ENCODE results near the gene ULBP3.

Gene ULBP3

DNA sequence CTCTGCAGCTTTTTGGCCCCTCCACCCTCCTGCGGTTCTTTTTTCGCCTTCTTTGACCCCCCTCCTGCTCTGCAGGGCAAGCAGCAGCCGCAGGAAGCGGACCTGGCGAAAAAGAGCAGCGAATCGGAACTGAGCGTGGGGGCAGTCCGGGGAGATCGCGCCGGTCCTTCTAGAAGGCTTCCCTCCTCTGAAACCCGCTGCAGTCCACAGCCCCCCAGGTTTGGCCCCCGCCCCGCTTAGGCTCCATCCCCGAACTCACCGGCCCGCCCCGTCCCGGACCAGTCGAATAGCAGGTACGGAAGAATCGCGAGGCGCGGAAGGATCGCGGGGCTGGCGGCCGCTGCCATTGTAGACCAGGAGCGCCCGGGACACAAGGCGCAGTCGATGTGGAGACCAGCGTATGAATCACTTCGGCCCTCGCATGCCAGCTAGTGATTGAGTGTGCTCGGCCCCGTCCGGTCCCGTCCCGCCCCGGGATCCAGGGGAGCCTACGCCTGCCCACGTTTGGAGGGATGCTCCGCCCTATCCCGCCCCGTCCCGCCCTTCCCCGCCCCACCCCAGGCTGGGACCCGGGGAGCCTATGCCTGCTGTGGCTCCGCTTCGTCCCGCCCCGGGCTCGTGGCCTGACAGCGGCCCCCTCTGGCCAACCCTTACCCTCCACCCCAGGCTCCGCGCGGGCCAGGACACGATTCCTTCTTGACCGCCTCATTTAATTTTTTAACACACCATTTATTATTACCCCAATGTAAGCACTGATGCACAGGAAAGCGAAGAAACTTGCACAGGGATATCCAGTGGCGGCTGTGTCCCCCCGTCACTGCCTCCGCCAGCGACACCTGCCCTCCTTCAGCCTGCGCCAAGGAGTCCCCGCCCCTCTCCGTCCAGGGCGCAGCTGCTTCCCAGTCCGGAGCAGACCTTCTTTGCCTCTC, at the start of gene ULBP3:
TSS of gene ULBP3 (minus strand) at position 402 of the 929 bp plus-strand sequence. CDS start at position 347, 55 bp downstream.
- peak; percentile 52 for DNase-seq

DNA sequence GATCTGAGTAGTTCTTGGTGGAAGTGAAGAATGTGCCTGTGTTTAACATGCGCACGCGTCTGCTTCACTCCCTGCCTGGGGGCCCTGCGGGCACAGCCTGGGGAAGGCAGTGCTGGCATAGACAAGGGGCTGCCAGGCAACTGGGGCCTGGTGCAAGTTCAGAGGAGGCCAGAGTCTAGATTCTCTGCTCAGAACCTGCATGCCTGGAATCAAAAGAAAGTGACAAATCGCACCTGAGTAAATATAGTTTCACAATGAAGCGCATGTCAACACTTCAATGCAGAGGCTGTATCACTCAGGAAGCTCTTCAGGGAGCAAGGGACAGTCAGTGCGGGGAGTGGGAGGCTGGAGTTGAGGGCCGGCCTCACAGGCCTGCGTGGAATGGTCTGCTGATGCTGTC, 49.7 kb upstream of the ULBP3 start:
- no peak for DNase-seq

DNA sequence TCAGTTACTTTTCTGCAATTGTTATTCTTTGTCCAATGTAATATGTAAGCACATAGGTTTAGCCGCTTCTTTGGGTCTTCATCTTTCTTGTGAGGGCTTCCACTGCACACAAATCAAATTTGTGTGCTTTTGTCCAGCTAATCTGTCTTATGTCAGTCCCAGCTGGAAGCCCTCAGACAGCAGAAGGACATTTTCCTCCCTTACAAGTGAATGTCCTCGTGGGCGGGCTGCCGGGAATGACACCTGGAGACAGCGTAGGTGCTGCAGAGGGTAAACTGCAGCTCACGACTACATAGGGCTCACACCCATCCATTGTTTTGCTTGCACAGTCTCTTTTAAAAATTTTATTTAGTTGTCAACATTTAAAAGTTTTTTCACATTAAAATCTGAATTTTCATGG, 49.3 kb upstream of the ULBP3 start:
- DNase-seq = no peak

- no peak for DNase-seq
These were observed 47.4 kb upstream of the ULBP3 start for GRCh38 chr6:150116200-150116800.

GRCh38 chr6:150115769-150116168, 46.8 kb upstream of the ULBP3 start:
- DNase-seq = no peak

- DNase-seq = no peak
These were observed 43.3 kb upstream of the ULBP3 start for GRCh38 chr6:150112233-150112632.

DNA sequence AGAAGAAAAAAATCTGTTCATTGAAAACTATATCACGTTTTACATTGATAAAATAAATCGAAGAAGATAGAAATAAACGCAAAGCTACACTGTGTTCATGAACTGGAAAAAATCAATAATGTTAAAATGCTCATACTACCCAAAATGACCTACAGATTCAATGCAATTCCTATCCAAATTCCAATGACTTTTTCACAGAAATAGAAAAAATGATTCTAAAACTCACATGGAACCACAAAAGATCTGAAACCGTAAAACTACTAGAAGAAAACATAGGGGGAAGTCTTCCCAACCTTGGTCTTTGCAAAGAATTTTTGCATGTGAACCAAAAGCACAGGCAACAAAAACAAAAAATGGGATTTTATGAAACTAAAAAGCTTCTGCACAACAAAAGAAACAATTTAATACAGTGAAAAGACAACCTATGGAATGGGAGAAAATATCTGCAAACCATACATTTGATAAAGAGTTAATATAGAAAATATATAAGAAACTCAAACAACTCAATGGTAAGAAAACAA, 33.9 kb upstream of the ULBP3 start:
- no peak for DNase-seq

- DNase-seq = no peak
These were observed 31.8 kb upstream of the ULBP3 start for GRCh38 chr6:150100745-150101144.

DNA sequence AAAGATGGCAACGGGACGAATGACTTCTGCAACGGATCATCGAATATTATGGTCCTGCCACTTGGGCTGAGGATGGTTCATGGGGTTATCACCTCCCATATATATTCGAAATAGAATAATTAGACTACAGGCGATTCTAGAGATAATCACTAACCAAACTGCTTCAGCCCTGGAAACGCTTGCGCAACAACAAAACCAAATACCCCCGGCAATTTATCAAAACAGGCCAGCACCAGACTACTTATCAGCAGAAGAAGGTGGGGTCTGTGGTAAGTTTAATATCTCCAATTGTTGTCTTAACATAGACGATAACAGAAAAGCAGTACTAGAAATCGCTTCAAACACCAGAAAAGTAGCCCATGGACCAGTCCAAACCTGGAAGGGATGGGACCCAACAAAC, 31.0 kb upstream of the ULBP3 start:
- DNase-seq = no peak

- no peak for DNase-seq
These were observed 30.6 kb upstream of the ULBP3 start for GRCh38 chr6:150099546-150099945.

DNA sequence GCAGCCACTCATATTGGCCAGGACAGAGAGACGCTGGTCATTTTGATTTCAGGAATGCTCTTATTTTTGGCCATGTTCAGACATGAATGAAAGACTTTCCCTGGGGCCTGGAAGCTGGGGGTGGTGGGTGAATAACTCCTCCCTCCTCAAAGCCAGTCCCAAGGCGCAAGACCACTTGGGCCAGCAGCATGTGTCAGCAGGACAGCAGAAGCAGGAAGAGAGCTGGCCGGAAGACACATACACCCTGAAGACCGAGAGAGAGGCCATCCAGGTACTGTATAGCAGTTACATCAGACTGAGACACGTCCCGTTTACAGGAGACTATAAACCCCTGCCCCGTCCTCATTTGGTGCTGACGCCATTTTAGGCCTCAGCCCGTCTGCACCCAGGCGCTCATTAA, 29.2 kb upstream of the ULBP3 start:
- no peak for DNase-seq

- DNase-seq = no peak
These were observed 24.5 kb upstream of the ULBP3 start for GRCh38 chr6:150093397-150093796.

DNA sequence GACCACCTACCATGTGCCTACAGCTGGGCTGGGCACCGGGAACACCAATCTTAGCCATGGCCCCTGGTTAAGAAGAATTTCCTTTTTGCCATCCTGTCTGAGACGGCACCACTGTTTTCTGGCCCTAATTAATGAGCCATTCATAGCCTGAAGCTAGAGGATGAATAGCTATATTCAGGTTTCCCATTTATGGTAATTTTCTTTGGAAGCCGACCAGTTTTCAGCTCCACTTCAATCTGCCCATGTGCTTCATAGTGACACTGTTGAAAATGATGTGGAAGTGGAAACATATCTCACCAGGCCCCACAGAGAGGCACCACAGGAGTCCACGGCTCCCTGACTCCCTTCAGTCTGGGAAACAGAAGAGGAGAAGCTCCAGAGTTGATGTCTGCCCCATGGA, 22.6 kb upstream of the ULBP3 start:
- peak; percentile 23 for DNase-seq

GRCh38 chr6:150090328-150090727, 21.4 kb upstream of the ULBP3 start:
- DNase-seq = no peak

GRCh38 chr6:150088481-150089154, 19.7 kb upstream of the ULBP3 start:
- no peak for DNase-seq

- no peak for DNase-seq
These were observed 18.4 kb upstream of the ULBP3 start for GRCh38 chr6:150087336-150087735.

DNA sequence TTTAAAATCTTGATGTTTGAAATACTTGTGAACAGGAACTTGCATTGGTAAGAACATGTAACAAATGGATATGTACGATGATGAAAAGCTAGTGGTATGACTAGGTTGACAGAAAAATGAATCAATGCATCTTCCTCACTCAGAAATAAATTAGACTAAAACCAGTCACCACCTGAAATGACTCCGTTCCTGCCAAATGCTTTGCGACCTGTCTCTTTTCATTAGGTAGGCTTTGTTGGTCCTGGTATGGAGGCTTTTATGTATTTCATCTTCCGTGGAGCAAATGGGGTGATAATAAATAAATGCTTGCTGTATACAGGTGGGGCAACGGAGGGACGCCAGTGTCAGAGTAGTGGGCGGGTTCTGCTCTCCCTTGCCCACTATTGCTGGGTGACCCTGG, 17.1 kb upstream of the ULBP3 start:
- no peak for DNase-seq

DNA sequence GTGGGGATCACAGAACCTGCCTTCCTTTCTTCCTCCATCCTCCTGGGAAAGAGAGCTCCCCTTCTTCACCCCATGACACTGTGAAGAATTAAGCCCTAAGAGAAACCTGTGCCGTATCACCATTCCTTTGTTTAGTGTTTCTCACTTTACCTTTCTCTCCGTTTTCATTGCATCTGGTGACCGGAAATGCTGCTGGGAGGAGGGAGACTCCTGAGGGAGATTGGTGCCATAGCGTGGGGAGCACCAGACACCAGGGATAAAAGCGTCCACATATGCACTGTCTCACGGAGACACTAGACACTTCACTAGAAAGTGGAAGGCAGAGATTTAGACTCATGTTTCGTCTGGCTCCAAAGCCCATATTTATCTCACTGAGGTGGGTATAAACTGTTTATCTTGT, 15.5 kb upstream of the ULBP3 start:
- DNase-seq = no peak

DNA sequence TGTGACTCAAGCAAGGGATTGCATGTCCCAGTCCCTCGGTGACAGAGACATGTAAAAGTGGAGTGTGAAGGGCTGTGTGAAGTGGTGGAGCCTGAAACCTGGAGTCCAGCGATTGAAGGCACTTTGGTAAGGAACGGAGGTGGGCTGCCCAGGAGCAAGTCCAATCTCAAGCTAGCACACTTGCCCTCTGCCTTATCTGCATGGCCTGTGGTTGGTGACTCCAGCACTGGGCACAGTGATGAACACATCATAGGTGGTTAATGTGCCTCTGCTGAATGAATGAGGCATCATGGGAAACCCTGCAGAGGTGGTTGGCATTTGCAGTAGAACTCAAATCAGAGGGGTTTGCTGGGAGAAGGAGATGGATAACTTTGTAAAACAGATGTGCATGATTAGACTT, 14.9 kb upstream of the ULBP3 start:
- no peak for DNase-seq

DNA sequence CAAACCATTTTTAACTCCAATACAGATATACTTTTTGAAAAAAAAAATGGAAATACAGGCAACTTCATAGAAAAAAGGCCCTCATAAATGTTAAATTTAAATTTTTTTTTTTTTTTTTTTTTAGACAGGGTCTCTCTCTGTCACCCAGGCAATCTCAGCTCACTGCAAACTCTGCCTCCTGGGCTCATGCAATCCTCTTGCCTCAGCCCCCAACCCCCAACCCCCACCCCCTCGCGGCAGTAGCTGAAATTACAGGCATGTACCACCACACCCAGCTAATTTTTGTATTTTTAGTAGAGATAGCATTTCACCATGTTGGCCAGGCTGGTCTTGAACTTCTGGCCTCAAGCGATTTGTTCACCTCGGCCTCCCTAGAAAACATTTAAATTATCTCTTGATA, 12.8 kb upstream of the ULBP3 start:
- DNase-seq = no peak

- DNase-seq = no peak
These were observed 10.7 kb upstream of the ULBP3 start for GRCh38 chr6:150079604-150080003.

GRCh38 chr6:150078788-150079187, 9.9 kb upstream of the ULBP3 start:
- DNase-seq = no peak

GRCh38 chr6:150076196-150076893, 7.4 kb upstream of the ULBP3 start:
- DNase-seq = no peak

Data from DMS79 treated with DMSO at 0.1 percent for 48 hours (cell line).